ENCODE results near the gene GLIS2.

GLIS2 gene

GRCh38 chr16:4318967-4319366 lies 3.1 kb downstream of the GLIS2 start:
- no peak for TF ChIP-seq CTCF (IDR thresholded peaks at IDR 0.05)
- H3K4me1 ChIP-seq (ENCODE audit: control insufficient read depth in 1 of 2, insufficient read depth in 1 of 2, low read depth in 1 of 2, low read length in 1 of 2): peaks cover 14 to 21% of the 10 kb centered on the region in 2 experiments
- H3K27ac ChIP-seq: no peak overlapping the region
- no peaks in the 10 kb centered on the region for H3K9me3 ChIP-seq
- peaks cover 70% of the 10 kb centered on the region for H3K27me3 ChIP-seq
- H3K4me3 ChIP-seq (ENCODE audit: low read depth in 1 of 2, low read length in 1 of 2): no peak overlapping the region
- no peaks in the 10 kb centered on the region for H3K36me3 ChIP-seq

GRCh38 chr16:4319454-4320421 lies 3.9 kb downstream of the GLIS2 start:
- Histone ChIP-seq H3K9me3 (no peaks in the 10 kb centered on the region), H3K36me3 (no peaks in the 10 kb centered on the region), H3K4me3 (ENCODE audit: low read depth in 1 of 2, low read length in 1 of 2) (no peak overlapping the region), H3K27ac (no peak overlapping the region), H3K4me1 (ENCODE audit: control insufficient read depth in 1 of 2, insufficient read depth in 1 of 2, low read depth in 1 of 2, low read length in 1 of 2) (peaks cover 12 to 17% of the 10 kb centered on the region in 2 experiments), H3K27me3 (peaks cover 62% of the 10 kb centered on the region)
- TF ChIP-seq CTCF (IDR thresholded peaks at IDR 0.05): no peak

GRCh38 chr16:4320571-4321137 lies 4.8 kb downstream of the GLIS2 start:
- Histone ChIP-seq H3K36me3 (no peaks in the 10 kb centered on the region), H3K4me1 (ENCODE audit: control insufficient read depth in 1 of 2, insufficient read depth in 1 of 2, low read depth in 1 of 2, low read length in 1 of 2) (peaks cover 11 to 13% of the 10 kb centered on the region in 2 experiments), H3K27ac (no peak overlapping the region), H3K9me3 (no peaks in the 10 kb centered on the region), H3K4me3 (ENCODE audit: low read depth in 1 of 2, low read length in 1 of 2) (no peak overlapping the region), H3K27me3 (peaks cover 53% of the 10 kb centered on the region)
- no peak for TF ChIP-seq CTCF (IDR thresholded peaks at IDR 0.05)

- TF ChIP-seq CTCF (IDR thresholded peaks at IDR 0.05): no peak
- Histone ChIP-seq H3K4me1 (ENCODE audit: control insufficient read depth in 1 of 2, insufficient read depth in 1 of 2, low read depth in 1 of 2, low read length in 1 of 2) (peaks cover 8% of the 10 kb centered on the region in 2 experiments), H3K4me3 (ENCODE audit: low read depth in 1 of 2, low read length in 1 of 2) (no peak overlapping the region), H3K27me3 (peaks cover 50% of the 10 kb centered on the region), H3K27ac (no peak overlapping the region), H3K36me3 (no peaks in the 10 kb centered on the region), H3K9me3 (no peaks in the 10 kb centered on the region)
Observed at GRCh38 chr16:4321286-4322120, 5.6 kb downstream of the GLIS2 start.

All from neutrophil (primary cell).